SK-N-SH (cell line): ENCODE measurements around the gene KRTAP8-1. TPM values are rescaled to one million over a fixed set of nuclear protein-coding genes. Genes with fewer than 3 reads are reported as not detected.

ENCODE experiments used
- CTCF ChIA-PET: fragments of 300-600, 350-600 bp; formaldehyde crosslinking; extraction: SDS; loops from one replicate; lab custom pipeline; 2021; lab: Yijun Ruan, JAX
- POLR2A ChIA-PET: fragments of 350-600 bp; sonication (Branson Sonifier 250); formaldehyde crosslinking; extraction: SDS; loops from one replicate; lab custom pipeline; 2020; ENCODE audit warnings: antibody characterized with exemption, inconsistent platforms; lab: Yijun Ruan, JAX
- DNase-seq: peaks from one replicate; pipeline ENCODE4 v3.0.0; 2012
- H2AFZ ChIP-seq: fragments of 200-600 bp; sonication (generic); 2 replicates; pipeline ENCODE4 v1.8.1; 2016; ENCODE audit warnings: antibody characterized with exemption, mild to moderate bottlenecking, low read depth
- H3F3A ChIP-seq: fragments of 200-600 bp; sonication (generic); replicated peaks from 2 replicates; pipeline ENCODE3; 2016; ENCODE audit warnings: antibody characterized with exemption, mild to moderate bottlenecking; ENCODE audit not compliant: insufficient read depth
- H3K27ac ChIP-seq, 2 experiments: fragments of 200-500 bp in 1 of 2; fragments of 200-600 bp in 1 of 2; sonication (Bioruptor generic) in 1 of 2; sonication (generic), shearing (Covaris generic) in 1 of 2; 2 replicates each; pipeline versions ENCODE4 v1.5.1 to v1.6.1; 2014 to 2016; ENCODE audit warnings: low read depth in 2 of 2, inconsistent platforms in 1 of 2, low read length in 1 of 2, mild to moderate bottlenecking in 1 of 2, mixed read lengths in 1 of 2
- H3K27me3 ChIP-seq: fragments of 200-600 bp; sonication (generic), shearing (Covaris generic); 2 replicates; pipeline ENCODE4 v1.6.1; 2016; ENCODE audit warnings: mixed run types; ENCODE audit not compliant: insufficient read depth
- H3K36me3 ChIP-seq, 2 experiments: fragments of 200-500 bp in 1 of 2; fragments of 200-600 bp in 1 of 2; sonication (Bioruptor generic) in 1 of 2; sonication (generic) in 1 of 2; replicated peaks in 1 of 2; 2 replicates each; pipeline versions ENCODE3 to v1.5.1; 2014 to 2016; ENCODE audit warnings: low read length in 1 of 2, mild to moderate bottlenecking in 1 of 2; ENCODE audit not compliant: insufficient read depth in 2 of 2, control insufficient read depth in 1 of 2
- H3K4me1 ChIP-seq, 2 experiments: fragments of 200-500 bp in 1 of 2; fragments of 200-600 bp in 1 of 2; sonication (Bioruptor generic) in 1 of 2; sonication (generic), shearing (Covaris generic) in 1 of 2; 2 replicates each; pipeline versions ENCODE4 v1.5.1 to v1.6.1; 2014 to 2016; ENCODE audit warnings: low read depth in 1 of 2, low read length in 1 of 2, mixed run types in 1 of 2; ENCODE audit not compliant: insufficient read depth in 2 of 2, control insufficient read depth in 1 of 2
- H3K4me2 ChIP-seq: fragments of 200-600 bp; sonication (generic), shearing (Covaris generic); 2 replicates; pipeline ENCODE4 v1.6.1; 2017; ENCODE audit warnings: mixed run types
- H3K4me3 ChIP-seq, 2 experiments: fragments of 200-500 bp in 1 of 2; fragments of 200-600 bp in 1 of 2; sonication (Bioruptor generic) in 1 of 2; sonication (generic), shearing (Covaris generic) in 1 of 2; 2 replicates each; pipeline versions ENCODE4 v1.5.1 to v1.8.1; 2014 to 2016; ENCODE audit warnings: low read depth in 2 of 2, inconsistent platforms in 1 of 2, low read length in 1 of 2, mild to moderate bottlenecking in 1 of 2, mixed read lengths in 1 of 2, moderate library complexity in 1 of 2
- H3K79me2 ChIP-seq: fragments of 200-600 bp; sonication (generic); 2 replicates; pipeline ENCODE4 v1.8.1; 2017; ENCODE audit warnings: mild to moderate bottlenecking; ENCODE audit not compliant: insufficient read depth
- H3K9ac ChIP-seq: fragments of 200-600 bp; sonication (generic); 2 replicates; pipeline ENCODE4 v1.6.1; 2017; ENCODE audit warnings: mixed run types
- H3K9me2 ChIP-seq: fragments of 200-600 bp; sonication (generic); 2 replicates; pipeline ENCODE4 v1.6.1; 2017; ENCODE audit warnings: mixed run types
- H3K9me3 ChIP-seq: fragments of 200-600 bp; sonication (generic); 2 replicates; pipeline ENCODE4 v1.6.1; 2017; ENCODE audit warnings: mixed run types, mild to moderate bottlenecking, moderate library complexity
- H4K20me1 ChIP-seq: fragments of 200-600 bp; sonication (generic); 2 replicates; pipeline ENCODE4 v1.6.1; 2017; ENCODE audit warnings: mild to moderate bottlenecking, mixed run types; ENCODE audit not compliant: insufficient read depth
- CHD2 ChIP-seq: fragments of 150-350 bp; IDR thresholded peaks from 2 replicates; pipeline ENCODE4 v1.6.1; 2018; ENCODE audit warnings: low read length; ENCODE audit not compliant: partially characterized antibody
- CTCF ChIP-seq: fragments of 200-600 bp; sonication (generic); IDR thresholded peaks from 2 replicates; pipeline ENCODE4 v1.6.1; 2017; ENCODE audit warnings: antibody characterized with exemption, mild to moderate bottlenecking, moderate library complexity
- ELF1 ChIP-seq: IDR thresholded peaks from 2 replicates; pipeline ENCODE4 v1.4.0; 2012
- EP300 ChIP-seq, 2 experiments: IDR thresholded peaks; 2 replicates each; pipeline versions ENCODE4 v1.4.0 to v1.6.1; 2012; ENCODE audit warnings: borderline replicate concordance in 1 of 2, low read depth in 1 of 2, low read length in 1 of 2
- FOXJ3 ChIP-seq: sonication (generic); formaldehyde crosslinking; IDR thresholded peaks from 2 replicates; pipeline ENCODE4 v1.5.1; 2020; ENCODE audit warnings: mild to moderate bottlenecking, missing genetic modification reagents
- IRF3 ChIP-seq: fragments of 150-350 bp; IDR thresholded peaks from 2 replicates; pipeline ENCODE4 v1.6.1; 2016; ENCODE audit warnings: mild to moderate bottlenecking, low read depth, low read length
- MXI1 ChIP-seq: IDR thresholded peaks from 2 replicates; pipeline ENCODE4 v1.6.1; 2012; ENCODE audit warnings: mild to moderate bottlenecking, low read depth, low read length, improper control_type of control experiment
- NFIC ChIP-seq: IDR thresholded peaks from 2 replicates; pipeline ENCODE4 v1.4.0; 2012; ENCODE audit warnings: borderline replicate concordance
- RAD21 ChIP-seq: IDR thresholded peaks from 2 replicates; pipeline ENCODE4 v1.6.1; 2012; ENCODE audit warnings: mild to moderate bottlenecking, low read length
- REST ChIP-seq: IDR thresholded peaks from 2 replicates; pipeline ENCODE4 v1.6.1; 2012; ENCODE audit warnings: mild to moderate bottlenecking, low read depth, low read length, moderate library complexity
- RFX5 ChIP-seq: IDR thresholded peaks from 2 replicates; pipeline ENCODE4 v1.6.1; 2012; ENCODE audit warnings: mild to moderate bottlenecking, improper control_type of control experiment, low read length
- RXRA ChIP-seq: IDR thresholded peaks from 2 replicates; pipeline ENCODE4 v1.4.0; 2012; ENCODE audit warnings: low read depth, mild to moderate bottlenecking, borderline replicate concordance
- SIN3A ChIP-seq: IDR thresholded peaks from 2 replicates; pipeline ENCODE4 v1.6.1; 2012; ENCODE audit warnings: low read depth, mild to moderate bottlenecking, low read length, moderate library complexity, borderline replicate concordance
- SMC3 ChIP-seq: IDR thresholded peaks from 2 replicates; pipeline ENCODE4 v1.6.1; 2012; ENCODE audit warnings: low read depth, low read length, improper control_type of control experiment
- TAF1 ChIP-seq: IDR thresholded peaks from 2 replicates; pipeline ENCODE4 v1.6.1; 2012; ENCODE audit warnings: low read depth, mild to moderate bottlenecking, low read length, moderate library complexity, borderline replicate concordance
- TCF12 ChIP-seq: IDR thresholded peaks from 2 replicates; pipeline ENCODE4 v1.4.0; 2012
- USF1 ChIP-seq: IDR thresholded peaks from 2 replicates; pipeline ENCODE4 v1.4.0; 2012; ENCODE audit warnings: low read depth, borderline replicate concordance
- YY1 ChIP-seq: IDR thresholded peaks from 2 replicates; pipeline ENCODE4 v1.4.0; 2012; ENCODE audit warnings: low read depth, mild to moderate bottlenecking
- WGBS: methylation state at CpG from one replicate; pipeline ENCODE4 v1.1.6; 2017; ENCODE audit warnings: low lambda C conversion rate; 5-methylcytosine and 5-hydroxymethylcytosine counted together
- polyA plus RNA-seq, 3 experiments: library from polyadenylated mRNA; depleted of rRNA; stranded (reverse); fragments of >200 nt; gene quantifications; 2 replicates each; pipeline ENCODE4 v1.2.3, GENCODE V29; 2012

Gene KRTAP8-1
- polyA plus RNA-seq, 1 of the 3 experiments (the other 2 are of a cell fraction), result not detected

GRCh38 chr21:30842990-30843389 lies 29.9 kb upstream of the KRTAP8-1 start:
- TF ChIP-seq ELF1 (no peak), CTCF (peak; percentile 20; the same call in 1 of the 2 replicates)
- ChIA-PET POLR2A (no interaction called here), CTCF (interaction anchor here (0.6 kb wide), 1 partner anchor 290 kb away, joined by 3 read pairs; no protein-coding TSS in a partner anchor)
- no peak overlapping the region for H3K9ac ChIP-seq
- no peak overlapping the region for H3K4me3 ChIP-seq
- H3K27me3 ChIP-seq, result no peaks in the 10 kb centered on the region
- H3K4me1 ChIP-seq, result no peaks in the 10 kb centered on the region
- no peak for DNase-seq
- no peak overlapping the region for H3K27ac ChIP-seq
- H2AFZ ChIP-seq, result no peak overlapping the region
- H3K9me2 ChIP-seq, result no peaks in the 10 kb centered on the region
- H3K4me2 ChIP-seq, result no peak overlapping the region
- H3K79me2 ChIP-seq, result no peaks in the 10 kb centered on the region
- no peaks in the 10 kb centered on the region for H3K9me3 ChIP-seq
- H4K20me1 ChIP-seq, result no peaks in the 10 kb centered on the region
- no peaks in the 10 kb centered on the region for H3K36me3 ChIP-seq
- no peaks in the 10 kb centered on the region for H3F3A ChIP-seq

- Histone ChIP-seq H3K36me3 (no peaks in the 10 kb centered on the region), H3K27me3 (peaks cover 8% of the 10 kb centered on the region; the same call in 1 of the 2 replicates), H3K9me3 (no peaks in the 10 kb centered on the region), H3K27ac (no peak overlapping the region), H4K20me1 (no peaks in the 10 kb centered on the region), H3K4me2 (no peak overlapping the region), H2AFZ (no peak overlapping the region), H3K9me2 (no peaks in the 10 kb centered on the region), H3K4me3 (no peak overlapping the region; a peak in 1 of 4 replicates), H3F3A (no peaks in the 10 kb centered on the region), H3K4me1 (no peaks in the 10 kb centered on the region), H3K79me2 (no peaks in the 10 kb centered on the region), H3K9ac (no peak overlapping the region)
- DNase-seq, result peak; percentile 25
- POLR2A ChIA-PET, result no interaction called here
- CTCF ChIA-PET, result interaction anchor here (0.6 to 1.6 kb wide), 6 partner anchors 10 to 88 kb away, joined by 3 to 7 read pairs (median 4); partner anchors contain the start of genes KRTAP7-1 and KRTAP8-1
- WGBS, result 0% methylated on average over 5 of the region's 5 CpGs
- TF ChIP-seq TCF12, result no peak
- TF ChIP-seq RXRA, result no peak
- no peak for TF ChIP-seq NFIC
- no peak for TF ChIP-seq EP300 (IDR thresholded peaks at IDR 0.05; ENCODE audit: borderline replicate concordance in 1 of 2, low read depth in 1 of 2, low read length in 1 of 2)
- peak; percentile 40 for TF ChIP-seq RAD21
- no peak for TF ChIP-seq REST
- no peak for TF ChIP-seq FOXJ3 (CRISPR knock-in tag)
- TF ChIP-seq SMC3, result peak; percentile 39; the same call in 1 of the 2 replicates
- TF ChIP-seq MXI1, result no peak
- no peak for TF ChIP-seq IRF3
- TF ChIP-seq CHD2, result no peak
- TF ChIP-seq CTCF, result peak; percentile 61
- no peak for TF ChIP-seq RFX5
- TF ChIP-seq USF1, result no peak
- no peak for TF ChIP-seq SIN3A
- TF ChIP-seq YY1, result no peak
- no peak for TF ChIP-seq TAF1
These were observed 26.2 kb upstream of the KRTAP8-1 start for GRCh38 chr21:30839304-30839703.
